Glomerular visceral epithelial cell (primary cell): ENCODE measurements around the gene ASTL.

Experiments
- DNase-seq: peaks from one replicate; pipeline ENCODE4 v3.0.0-alpha.2; 2016; ENCODE audit errors: extremely low spot score

ASTL gene

GRCh38 chr2:96130483-96130882 lies 7.8 kb downstream of the ASTL start:
- DNase-seq: no peak

DNA sequence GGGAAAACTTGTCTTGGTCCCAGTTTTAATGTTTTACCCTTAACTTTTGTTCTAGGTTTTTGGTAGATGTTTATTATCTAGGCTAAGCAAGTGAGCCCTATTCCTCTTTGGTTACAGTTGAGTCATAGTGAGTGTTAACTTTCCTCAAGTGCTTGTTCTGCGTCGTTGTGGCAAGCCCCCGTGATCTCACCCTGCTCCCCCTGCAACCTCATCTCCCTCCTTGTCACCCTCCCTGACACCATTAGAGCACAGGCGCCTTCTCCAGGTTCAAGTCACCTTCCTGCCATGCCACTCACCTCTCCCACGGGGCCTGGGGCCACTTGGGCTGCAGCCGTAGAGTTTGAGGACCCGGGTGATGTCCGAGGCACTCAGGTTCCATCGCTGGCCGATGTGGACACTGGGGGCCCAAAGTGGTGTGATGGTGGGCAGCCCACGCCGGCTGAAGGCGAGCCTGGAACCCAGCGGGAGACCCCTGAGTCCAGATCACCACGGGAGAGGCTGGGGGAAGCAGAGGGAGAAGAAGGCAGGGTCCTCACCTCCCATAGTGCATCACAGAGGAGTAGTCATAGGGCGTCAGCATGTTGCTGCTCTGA lies 8.7 kb downstream of the ASTL start:
- no peak for DNase-seq

- DNase-seq: no peak
Observed at GRCh38 chr2:96128456-96128855, 9.8 kb downstream of the ASTL start.

GRCh38 chr2:96124406-96125265 lies 13.7 kb downstream of the ASTL start:
- DNase-seq: no peak

DNA sequence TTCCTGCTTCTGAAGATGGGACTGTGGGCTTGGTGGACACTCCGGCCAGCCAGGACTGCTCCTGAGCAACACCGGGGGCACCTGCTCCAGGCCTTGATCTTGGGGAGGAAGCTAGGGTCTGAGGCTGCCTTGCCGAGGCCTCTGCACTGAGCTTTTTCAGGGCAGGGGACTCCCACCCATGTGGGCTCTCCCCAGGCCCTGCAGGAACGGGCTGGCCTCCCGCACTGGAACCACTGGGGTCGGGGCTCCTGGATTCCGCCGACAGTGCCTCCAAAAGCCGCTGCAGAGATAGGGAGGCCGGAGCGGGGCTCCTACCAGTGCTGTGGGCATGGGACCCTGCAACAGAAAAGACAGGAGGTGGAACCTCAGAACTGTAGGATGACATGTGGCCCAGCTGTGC lies 14.4 kb downstream of the ASTL start:
- DNase-seq: no peak

DNA sequence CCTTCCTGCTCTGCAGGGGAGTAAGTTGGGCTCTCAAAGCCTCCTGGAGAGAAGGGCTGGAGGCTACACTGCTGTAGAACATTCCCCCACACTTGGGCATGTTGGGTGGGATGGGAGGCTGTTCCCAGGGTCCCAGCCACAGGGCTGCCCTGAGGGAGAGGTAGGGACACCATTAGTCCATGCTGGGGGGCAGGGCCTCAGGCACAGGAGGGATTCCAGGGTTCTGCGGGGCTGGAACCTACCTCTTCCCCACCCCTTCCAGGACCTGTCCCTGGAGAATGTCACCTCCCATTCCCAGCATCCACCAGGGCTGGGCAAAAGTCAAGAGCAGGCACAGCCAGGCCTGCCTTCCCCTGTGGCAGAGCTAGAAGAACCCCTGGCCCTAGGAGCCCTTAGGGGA lies 15.0 kb downstream of the ASTL start:
- no peak for DNase-seq

DNA sequence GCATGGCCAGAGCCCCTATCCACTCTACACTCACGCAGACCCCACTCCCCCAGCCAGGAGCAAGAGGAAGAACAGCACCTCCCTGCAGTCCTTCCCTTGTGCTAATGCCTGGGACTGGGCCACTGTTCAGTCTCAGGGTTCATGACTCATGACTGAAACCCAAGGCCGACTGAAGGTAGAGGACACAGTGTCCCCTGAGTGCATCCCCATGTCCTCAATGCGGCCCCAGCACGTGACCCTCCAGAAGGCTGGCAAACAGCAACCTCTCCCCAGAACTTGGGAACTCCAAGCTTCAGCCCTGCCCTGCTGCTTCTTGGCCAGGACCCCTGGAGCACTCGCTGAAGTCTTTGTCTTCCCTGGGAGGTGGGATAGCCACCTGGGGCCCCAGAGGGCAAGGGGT lies 15.9 kb downstream of the ASTL start:
- DNase-seq: no peak

DNA sequence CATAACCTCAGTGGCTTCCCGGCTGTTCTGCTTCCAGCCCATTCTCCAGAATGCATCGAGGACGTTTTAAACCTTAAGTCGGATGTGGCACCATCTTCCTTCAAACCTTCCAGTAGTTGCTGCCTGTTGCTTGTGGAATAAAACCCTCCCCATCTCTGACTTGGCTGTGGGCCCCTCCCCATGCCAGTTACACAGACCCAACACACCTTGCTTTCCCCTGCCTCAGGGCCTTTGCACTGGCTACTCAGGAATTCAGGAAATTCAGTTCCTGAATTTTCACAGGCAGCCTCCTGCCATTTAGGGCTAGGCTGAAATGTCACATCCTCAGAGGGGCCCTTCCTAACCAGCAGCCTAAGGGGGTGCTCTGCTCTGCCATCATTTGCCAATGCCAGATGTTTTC lies 16.9 kb downstream of the ASTL start:
- no peak for DNase-seq

GRCh38 chr2:96120991-96121390 lies 17.3 kb downstream of the ASTL start:
- no peak for DNase-seq

DNA sequence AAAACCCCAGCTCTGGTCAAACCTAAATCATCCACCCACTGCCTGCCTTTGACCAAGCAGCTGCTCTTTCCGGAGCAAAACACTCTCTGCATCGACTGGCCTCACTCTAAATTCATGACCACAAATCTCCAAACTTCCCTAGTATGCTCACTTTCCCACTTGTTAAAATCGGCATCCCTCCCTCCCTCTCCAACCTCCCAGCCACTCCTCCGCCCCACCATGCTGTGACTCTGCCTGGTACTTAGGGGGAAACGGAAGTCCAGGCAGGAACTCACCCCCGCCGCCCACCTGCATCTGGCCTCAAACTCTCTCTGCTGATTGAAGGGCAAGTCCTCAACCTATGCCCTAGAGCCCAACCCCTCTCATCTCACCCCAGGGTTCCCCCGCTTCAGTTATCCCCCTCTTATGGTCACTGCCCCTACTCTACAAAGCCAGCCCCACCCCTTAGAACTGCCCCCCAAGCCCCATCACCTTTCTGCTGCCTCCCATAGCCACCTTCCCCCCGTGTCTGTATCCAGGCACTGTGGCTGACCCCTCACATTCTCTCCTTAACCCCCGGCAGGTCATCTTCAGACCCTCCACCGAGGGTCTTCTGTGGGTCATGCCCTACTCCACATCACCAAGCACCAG lies 18.1 kb downstream of the ASTL start:
- no peak for DNase-seq

GRCh38 chr2:96119389-96119751 lies 18.9 kb downstream of the ASTL start:
- DNase-seq: no peak

- no peak for DNase-seq
Observed at GRCh38 chr2:96118698-96119388, 19.5 kb downstream of the ASTL start.

- no peak for DNase-seq
Observed at GRCh38 chr2:96117701-96118588, 20.4 kb downstream of the ASTL start.

DNA sequence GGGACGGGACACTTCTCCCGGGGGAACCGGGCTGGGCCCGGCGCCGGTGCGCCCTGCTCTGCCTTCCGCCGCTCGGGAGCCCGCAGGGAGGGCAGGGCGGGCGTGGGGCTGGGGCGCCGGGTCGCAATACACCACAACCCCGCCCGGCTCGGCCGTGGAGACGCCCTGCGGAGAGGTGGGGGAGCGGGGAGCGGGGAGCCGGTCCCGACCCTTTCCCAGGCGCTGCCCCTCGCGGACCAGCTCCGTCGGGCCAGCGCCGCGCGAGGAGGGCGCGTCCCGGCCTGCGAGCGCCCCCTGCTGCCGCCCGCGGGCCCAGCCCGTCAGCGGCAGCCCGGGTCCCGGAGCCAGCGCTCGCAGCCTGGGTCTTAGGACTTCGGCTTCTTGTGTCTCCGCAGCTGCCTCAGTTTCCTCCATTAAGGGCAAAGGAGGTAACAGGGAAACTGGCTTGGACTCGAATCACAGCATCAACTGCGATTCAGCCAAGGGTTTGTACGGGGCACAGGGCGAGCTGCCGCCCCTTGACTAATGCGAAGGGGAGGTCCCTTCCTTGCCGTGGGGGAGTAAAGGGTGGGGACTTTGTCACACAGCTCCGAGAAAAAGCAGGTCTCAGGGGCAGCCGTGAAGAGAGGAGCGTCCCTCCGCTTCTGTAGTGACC lies 21.3 kb downstream of the ASTL start:
- peak; percentile 62 for DNase-seq

- DNase-seq: peak; percentile 50
Observed at GRCh38 chr2:96116424-96116878, 21.9 kb downstream of the ASTL start, which contains the start of gene ADRA2B. Gene ADRA2B, minus strand, starts transcription at chr2:96116571. Its CDS starts 422 bp downstream, at chr2:96116149.

GRCh38 chr2:96115631-96116423 lies 22.5 kb downstream of the ASTL start:
- no peak for DNase-seq

DNA sequence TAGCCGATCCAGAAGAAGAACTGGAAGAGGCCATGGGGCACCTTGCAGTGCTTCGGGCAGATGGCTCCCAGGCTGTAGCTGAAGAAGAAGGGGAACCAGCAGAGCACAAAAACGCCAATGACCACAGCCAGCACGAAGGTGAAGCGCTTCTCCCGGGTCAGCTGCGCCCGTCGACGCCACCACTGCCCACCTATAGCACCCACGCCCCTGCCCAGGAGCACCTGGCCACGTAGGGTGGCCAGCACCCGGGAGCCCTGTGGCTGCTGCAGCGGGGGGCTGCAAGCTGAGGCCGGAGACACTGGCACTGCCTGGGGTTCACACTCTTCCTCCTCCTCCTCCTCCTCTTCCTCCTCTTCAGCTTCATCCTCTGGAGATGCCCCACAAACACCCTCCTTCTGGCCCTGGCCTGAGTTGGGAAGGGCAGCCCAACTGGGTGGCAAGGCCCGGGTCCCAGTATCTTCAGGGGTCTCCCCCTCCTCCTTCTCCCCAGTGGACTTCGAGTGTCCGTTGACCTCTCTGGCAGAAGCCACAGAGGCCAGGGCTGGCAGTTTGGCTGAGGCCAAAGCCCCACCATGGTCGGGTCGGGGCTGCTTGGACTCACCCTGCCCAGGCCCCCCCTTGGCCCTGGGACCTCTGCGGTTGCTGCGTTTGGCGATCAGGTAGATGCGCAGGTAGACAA lies 23.3 kb downstream of the ASTL start:
- DNase-seq: no peak

DNA sequence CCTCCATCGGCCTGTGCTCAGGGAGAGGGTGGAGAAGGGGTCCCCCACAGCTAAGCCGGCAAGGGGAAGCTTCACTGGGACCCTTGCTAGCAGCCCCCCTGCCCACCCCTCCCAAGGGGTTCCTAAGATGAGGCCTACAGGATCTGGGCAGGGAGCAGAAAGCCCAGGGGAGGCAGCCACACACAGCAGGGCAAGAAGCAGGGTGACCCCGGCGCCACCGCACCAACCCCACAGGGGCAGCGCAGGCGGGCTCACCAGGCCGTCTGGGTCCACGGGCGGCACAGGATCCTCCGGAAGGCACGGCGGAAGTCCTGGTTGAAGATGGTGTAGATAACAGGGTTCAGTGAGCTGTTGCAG lies 23.8 kb downstream of the ASTL start:
- DNase-seq: no peak

DNA sequence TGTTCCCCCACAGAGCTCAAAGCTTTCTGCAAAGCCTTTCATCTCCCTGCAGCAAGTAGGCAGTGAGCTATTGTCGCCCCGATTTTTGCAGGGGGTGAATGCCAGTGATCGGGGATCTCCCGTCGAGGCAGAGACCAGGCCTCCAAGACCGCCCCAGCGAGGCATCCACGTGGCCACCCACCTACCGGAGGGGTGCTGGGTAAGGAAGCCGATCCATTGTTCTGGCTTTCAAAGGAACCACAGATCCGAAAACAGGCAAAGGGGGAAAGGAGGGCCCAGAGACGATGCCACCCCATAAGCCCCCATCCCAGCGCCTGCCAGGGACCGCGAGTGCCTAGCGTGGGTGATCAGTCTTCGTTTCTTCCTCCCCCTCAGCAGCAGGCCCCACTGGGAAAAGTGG lies 24.4 kb downstream of the ASTL start:
- no peak for DNase-seq

GRCh38 chr2:96113367-96113677 lies 25.0 kb downstream of the ASTL start:
- DNase-seq: no peak
